HEK293 (cell line): Measurements from ENCODE around the gene MACROD1.

ENCODE experiments used
- CTCF ChIA-PET: fragments of 350-600 bp; formaldehyde crosslinking; extraction: SDS; loops from one replicate; lab custom pipeline; 2021; ENCODE audit warnings: antibody characterized with exemption; lab: Yijun Ruan, JAX
- POLR2A ChIA-PET: fragments of 300-600 bp; formaldehyde crosslinking; extraction: SDS; loops from one replicate; lab custom pipeline; 2020; ENCODE audit warnings: antibody characterized with exemption, inconsistent platforms; lab: Yijun Ruan, JAX
- H3K27ac ChIP-seq: fragments of 200-500 bp; sonication (Bioruptor generic); 2 replicates; pipeline ENCODE4 v1.5.1; 2014; ENCODE audit warnings: low read depth, low read length, control low read depth, inconsistent platforms; ENCODE audit errors: extremely low read depth
- H3K36me3 ChIP-seq, 2 experiments: fragments of 200-500 bp in 1 of 2; sonication (Bioruptor generic) in 1 of 2; 1 replicate in 1 of 2; 2 replicates in 1 of 2; pipeline ENCODE4 v1.5.1; 2014 to 2017; ENCODE audit warnings: inconsistent platforms in 2 of 2, low read length in 2 of 2; ENCODE audit not compliant: control insufficient read depth in 2 of 2, insufficient read depth in 1 of 2
- H3K4me1 ChIP-seq: fragments of 200-500 bp; sonication (Bioruptor generic); 2 replicates; pipeline ENCODE4 v1.5.1; 2014; ENCODE audit warnings: mild to moderate bottlenecking, low read length, inconsistent platforms; ENCODE audit not compliant: control insufficient read depth, insufficient read depth
- H3K4me3 ChIP-seq: 2 replicates; pipeline ENCODE4 v1.5.1; 2011; ENCODE audit warnings: low read depth, mild to moderate bottlenecking, control low read depth, low read length, moderate library complexity
- H3K9me3 ChIP-seq: fragments of 200-500 bp; sonication (Bioruptor generic); 2 replicates; pipeline ENCODE4 v1.5.1; 2014; ENCODE audit warnings: low read depth, low read length, inconsistent platforms; ENCODE audit not compliant: control insufficient read depth, insufficient read depth
- EGR2 ChIP-seq: fragments of 450-650 bp; formaldehyde crosslinking; IDR thresholded peaks from 2 replicates; pipeline ENCODE4 v1.5.1; 2016; ENCODE audit warnings: low read depth, missing biosample characterization, missing genetic modification characterization
- GLI4 ChIP-seq: fragments of 450-650 bp; formaldehyde crosslinking; IDR thresholded peaks from 2 replicates; pipeline ENCODE4 v1.5.1; 2016; ENCODE audit warnings: missing biosample characterization, missing genetic modification characterization
- GLIS1 ChIP-seq: fragments of 450-650 bp; formaldehyde crosslinking; IDR thresholded peaks from 2 replicates; pipeline ENCODE4 v1.5.1; 2016; ENCODE audit warnings: missing biosample characterization, missing genetic modification characterization
- IKZF3 ChIP-seq: fragments of 450-650 bp; IDR thresholded peaks from 2 replicates; pipeline ENCODE4 v1.5.0; 2018; ENCODE audit warnings: missing biosample characterization, mild to moderate bottlenecking, missing genetic modification characterization, moderate library complexity
- RBAK ChIP-seq: fragments of 450-650 bp; formaldehyde crosslinking; IDR thresholded peaks from 2 replicates; pipeline ENCODE4 v1.5.1; 2016; ENCODE audit warnings: missing biosample characterization, missing genetic modification characterization
- SALL2 ChIP-seq: fragments of 450-650 bp; formaldehyde crosslinking; IDR thresholded peaks from 2 replicates; pipeline ENCODE4 v1.5.0; 2017; ENCODE audit warnings: missing biosample characterization, mild to moderate bottlenecking, missing genetic modification characterization, borderline replicate concordance
- SCRT1 ChIP-seq: fragments of 450-650 bp; formaldehyde crosslinking; IDR thresholded peaks from 2 replicates; pipeline ENCODE4 v1.5.1; 2016; ENCODE audit warnings: missing biosample characterization, missing genetic modification characterization, borderline replicate concordance
- SETDB1 ChIP-seq: IDR thresholded peaks from one replicate; pipeline ENCODE4 v1.6.1; 2017; ENCODE audit warnings: mild to moderate bottlenecking, low read length, moderate library complexity, mixed read lengths; ENCODE audit not compliant: insufficient read length
- SP3 ChIP-seq: fragments of 450-650 bp; formaldehyde crosslinking; IDR thresholded peaks from 2 replicates; pipeline ENCODE4 v1.5.1; 2016; ENCODE audit warnings: missing biosample characterization, missing genetic modification characterization
- ZFHX2 ChIP-seq: fragments of 450-650 bp; formaldehyde crosslinking; conservative IDR thresholded peaks from 2 replicates; pipeline ENCODE4 v1.5.1; 2016; ENCODE audit warnings: missing biosample characterization, missing genetic modification characterization
- ZNF10 ChIP-seq: fragments of 450-650 bp; formaldehyde crosslinking; IDR thresholded peaks from 2 replicates; pipeline ENCODE4 v1.5.1; 2017; ENCODE audit warnings: missing biosample characterization, missing genetic modification characterization
- ZNF211 ChIP-seq: fragments of 450-650 bp; formaldehyde crosslinking; IDR thresholded peaks from 2 replicates; pipeline ENCODE4 v1.5.1; 2016; ENCODE audit warnings: low read depth, missing biosample characterization, missing genetic modification characterization
- ZNF24 ChIP-seq: fragments of 450-650 bp; formaldehyde crosslinking; IDR thresholded peaks from 2 replicates; pipeline ENCODE4 v1.5.1; 2016; ENCODE audit warnings: missing biosample characterization, missing genetic modification characterization
- ZNF391 ChIP-seq: fragments of 450-650 bp; formaldehyde crosslinking; IDR thresholded peaks from 2 replicates; pipeline ENCODE4 v1.5.1; 2016; ENCODE audit warnings: low read depth, missing biosample characterization, missing genetic modification characterization, borderline replicate concordance
- ZNF510 ChIP-seq: fragments of 450-650 bp; formaldehyde crosslinking; IDR thresholded peaks from 2 replicates; pipeline ENCODE4 v1.5.1; 2018; ENCODE audit warnings: mild to moderate bottlenecking, missing genetic modification characterization, missing biosample characterization; ENCODE audit not compliant: insufficient replicate concordance
- ZNF521 ChIP-seq: fragments of 450-650 bp; formaldehyde crosslinking; IDR thresholded peaks from 2 replicates; pipeline ENCODE4 v1.5.1; 2017; ENCODE audit warnings: missing biosample characterization, mild to moderate bottlenecking, missing genetic modification characterization
- ZNF555 ChIP-seq: fragments of 450-650 bp; formaldehyde crosslinking; conservative IDR thresholded peaks from 2 replicates; pipeline ENCODE4 v1.5.1; 2017; ENCODE audit warnings: missing biosample characterization, mild to moderate bottlenecking, missing genetic modification characterization, inconsistent platforms
- TF ChIP-seq, protein P1 (sequence below): fragments of 450-650 bp; formaldehyde crosslinking; IDR thresholded peaks from 2 replicates; pipeline ENCODE4 v1.5.1; 2017; ENCODE audit warnings: missing biosample characterization, missing genetic modification characterization
- TF ChIP-seq, protein P2 (sequence below): fragments of 450-650 bp; formaldehyde crosslinking; IDR thresholded peaks from 2 replicates; pipeline ENCODE4 v1.5.1; 2016; ENCODE audit warnings: missing biosample characterization, missing genetic modification characterization
- TF ChIP-seq, protein P3 (sequence below): fragments of 450-650 bp; formaldehyde crosslinking; IDR thresholded peaks from 2 replicates; pipeline ENCODE4 v1.5.1; 2016; ENCODE audit warnings: missing biosample characterization, missing genetic modification characterization, low read depth
- TF ChIP-seq, protein P4 (sequence below): fragments of 450-650 bp; formaldehyde crosslinking; IDR thresholded peaks from 2 replicates; pipeline ENCODE4 v1.5.1; 2017; ENCODE audit warnings: missing biosample characterization, missing genetic modification characterization
- TF ChIP-seq, protein P5 (sequence below): fragments of 450-650 bp; formaldehyde crosslinking; IDR thresholded peaks from 2 replicates; pipeline ENCODE4 v1.5.1; 2017; ENCODE audit warnings: missing biosample characterization, missing genetic modification characterization

The MACROD1 gene

DNA sequence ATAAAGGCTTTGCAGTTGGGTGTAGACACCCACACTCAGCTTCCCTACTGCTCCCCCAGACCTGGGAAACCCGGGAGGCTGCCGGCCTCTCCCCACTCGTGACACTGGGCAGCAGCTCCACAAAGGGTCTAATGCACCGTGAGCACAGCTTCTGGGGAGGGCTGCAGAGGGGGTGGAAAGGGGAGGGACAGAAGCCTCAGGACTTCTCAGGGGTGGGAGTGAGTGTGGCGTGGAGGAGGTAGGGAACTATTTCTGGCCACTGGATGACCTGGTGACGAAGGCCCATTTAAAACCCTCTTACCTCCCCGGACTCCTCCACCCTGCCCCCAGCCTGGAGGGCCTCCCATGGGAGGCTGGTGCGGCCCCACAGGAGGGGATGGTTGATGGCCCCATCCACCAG lies 56.6 kb downstream of the MACROD1 start:
- H3K4me1 ChIP-seq = no peaks in the 10 kb centered on the region
- H3K27ac ChIP-seq = no peak overlapping the region
- ChIA-PET CTCF (no interaction called here), POLR2A (no interaction called here)
- no peaks in the 10 kb centered on the region for H3K9me3 ChIP-seq
- no peak overlapping the region for H3K4me3 ChIP-seq
- no peaks in the 10 kb centered on the region for H3K36me3 ChIP-seq
- TF ChIP-seq ZFHX2 (tag by site-specific recombination) (peak; percentile 24), GLIS1 (tag by site-specific recombination) (peak; percentile 88), ZNF24 (tag by site-specific recombination) (no peak)
- TF ChIP-seq, protein P1, sequence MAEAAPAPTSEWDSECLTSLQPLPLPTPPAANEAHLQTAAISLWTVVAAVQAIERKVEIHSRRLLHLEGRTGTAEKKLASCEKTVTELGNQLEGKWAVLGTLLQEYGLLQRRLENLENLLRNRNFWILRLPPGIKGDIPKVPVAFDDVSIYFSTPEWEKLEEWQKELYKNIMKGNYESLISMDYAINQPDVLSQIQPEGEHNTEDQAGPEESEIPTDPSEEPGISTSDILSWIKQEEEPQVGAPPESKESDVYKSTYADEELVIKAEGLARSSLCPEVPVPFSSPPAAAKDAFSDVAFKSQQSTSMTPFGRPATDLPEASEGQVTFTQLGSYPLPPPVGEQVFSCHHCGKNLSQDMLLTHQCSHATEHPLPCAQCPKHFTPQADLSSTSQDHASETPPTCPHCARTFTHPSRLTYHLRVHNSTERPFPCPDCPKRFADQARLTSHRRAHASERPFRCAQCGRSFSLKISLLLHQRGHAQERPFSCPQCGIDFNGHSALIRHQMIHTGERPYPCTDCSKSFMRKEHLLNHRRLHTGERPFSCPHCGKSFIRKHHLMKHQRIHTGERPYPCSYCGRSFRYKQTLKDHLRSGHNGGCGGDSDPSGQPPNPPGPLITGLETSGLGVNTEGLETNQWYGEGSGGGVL (tag by site-specific recombination) = peak; percentile 27; the same call in 1 of the 2 replicates
- TF ChIP-seq, all 188 proteins: peak for 3

DNA sequence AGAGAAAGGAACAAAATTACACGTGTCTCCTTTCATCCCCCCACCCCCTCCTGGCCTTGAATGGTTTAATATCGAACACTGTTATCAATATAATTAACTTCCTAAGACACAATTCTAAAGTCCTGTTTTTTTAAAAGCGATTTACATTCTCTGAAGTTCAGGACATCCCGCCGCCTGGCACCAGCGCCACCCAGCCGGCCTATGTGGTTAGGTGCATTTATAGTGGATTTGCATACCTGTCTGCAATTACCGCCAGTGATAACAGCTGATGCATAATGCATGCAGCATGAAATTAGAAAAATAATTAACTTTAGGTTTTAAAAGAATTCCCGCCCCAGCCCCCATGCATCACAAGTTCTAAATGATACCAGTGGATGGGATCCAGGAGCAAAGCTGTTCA lies 58.6 kb downstream of the MACROD1 start:
- CTCF ChIA-PET = no interaction called here
- H3K4me3 ChIP-seq = no peak overlapping the region
- POLR2A ChIA-PET = no interaction called here
- no peaks in the 10 kb centered on the region for H3K36me3 ChIP-seq
- H3K27ac ChIP-seq = no peak overlapping the region
- H3K4me1 ChIP-seq = no peaks in the 10 kb centered on the region
- H3K9me3 ChIP-seq = no peaks in the 10 kb centered on the region
- TF ChIP-seq, protein P2, sequence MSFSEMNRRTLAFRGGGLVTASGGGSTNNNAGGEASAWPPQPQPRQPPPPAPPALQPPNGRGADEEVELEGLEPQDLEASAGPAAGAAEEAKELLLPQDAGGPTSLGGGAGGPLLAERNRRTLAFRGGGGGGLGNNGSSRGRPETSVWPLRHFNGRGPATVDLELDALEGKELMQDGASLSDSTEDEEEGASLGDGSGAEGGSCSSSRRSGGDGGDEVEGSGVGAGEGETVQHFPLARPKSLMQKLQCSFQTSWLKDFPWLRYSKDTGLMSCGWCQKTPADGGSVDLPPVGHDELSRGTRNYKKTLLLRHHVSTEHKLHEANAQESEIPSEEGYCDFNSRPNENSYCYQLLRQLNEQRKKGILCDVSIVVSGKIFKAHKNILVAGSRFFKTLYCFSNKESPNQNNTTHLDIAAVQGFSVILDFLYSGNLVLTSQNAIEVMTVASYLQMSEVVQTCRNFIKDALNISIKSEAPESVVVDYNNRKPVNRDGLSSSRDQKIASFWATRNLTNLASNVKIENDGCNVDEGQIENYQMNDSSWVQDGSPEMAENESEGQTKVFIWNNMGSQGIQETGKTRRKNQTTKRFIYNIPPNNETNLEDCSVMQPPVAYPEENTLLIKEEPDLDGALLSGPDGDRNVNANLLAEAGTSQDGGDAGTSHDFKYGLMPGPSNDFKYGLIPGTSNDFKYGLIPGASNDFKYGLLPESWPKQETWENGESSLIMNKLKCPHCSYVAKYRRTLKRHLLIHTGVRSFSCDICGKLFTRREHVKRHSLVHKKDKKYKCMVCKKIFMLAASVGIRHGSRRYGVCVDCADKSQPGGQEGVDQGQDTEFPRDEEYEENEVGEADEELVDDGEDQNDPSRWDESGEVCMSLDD (tag by site-specific recombination) = no peak
- TF ChIP-seq, protein P3, sequence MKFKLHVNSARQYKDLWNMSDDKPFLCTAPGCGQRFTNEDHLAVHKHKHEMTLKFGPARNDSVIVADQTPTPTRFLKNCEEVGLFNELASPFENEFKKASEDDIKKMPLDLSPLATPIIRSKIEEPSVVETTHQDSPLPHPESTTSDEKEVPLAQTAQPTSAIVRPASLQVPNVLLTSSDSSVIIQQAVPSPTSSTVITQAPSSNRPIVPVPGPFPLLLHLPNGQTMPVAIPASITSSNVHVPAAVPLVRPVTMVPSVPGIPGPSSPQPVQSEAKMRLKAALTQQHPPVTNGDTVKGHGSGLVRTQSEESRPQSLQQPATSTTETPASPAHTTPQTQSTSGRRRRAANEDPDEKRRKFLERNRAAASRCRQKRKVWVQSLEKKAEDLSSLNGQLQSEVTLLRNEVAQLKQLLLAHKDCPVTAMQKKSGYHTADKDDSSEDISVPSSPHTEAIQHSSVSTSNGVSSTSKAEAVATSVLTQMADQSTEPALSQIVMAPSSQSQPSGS (tag by site-specific recombination) = no peak
- no peak for TF ChIP-seq SALL2
- TF ChIP-seq SCRT1 (tag by site-specific recombination) = no peak
- no peak for TF ChIP-seq SETDB1
- no peak for TF ChIP-seq ZNF391 (tag by site-specific recombination)
- no peak for TF ChIP-seq SP3 (tag by site-specific recombination)
- TF ChIP-seq GLI4 (tag by site-specific recombination) = no peak

DNA sequence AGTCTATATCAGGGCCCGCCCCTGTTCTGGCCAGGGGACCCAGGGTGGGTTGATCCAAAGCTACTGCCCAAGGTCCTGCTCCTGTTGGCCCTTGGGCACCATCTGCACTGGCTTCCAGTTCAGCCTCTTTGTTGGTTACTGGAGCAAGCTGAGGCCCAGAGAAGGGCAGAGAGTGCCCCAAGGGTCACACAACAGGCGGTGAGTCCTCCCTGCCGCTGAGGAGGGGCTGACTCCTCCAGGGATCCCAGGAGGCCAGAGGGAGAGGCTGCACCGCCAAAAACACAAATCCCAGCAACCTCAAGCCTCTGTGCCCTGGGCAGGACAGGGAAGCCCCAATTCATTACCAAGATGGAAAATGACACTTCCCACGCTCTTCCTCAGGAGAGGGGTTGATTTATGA lies 61.3 kb downstream of the MACROD1 start:
- ChIA-PET POLR2A (no interaction called here), CTCF (no interaction called here)
- Histone ChIP-seq H3K36me3 (no peaks in the 10 kb centered on the region), H3K27ac (no peak overlapping the region), H3K4me3 (no peak overlapping the region), H3K4me1 (no peaks in the 10 kb centered on the region), H3K9me3 (no peaks in the 10 kb centered on the region)
- TF ChIP-seq IKZF3 (tag by site-specific recombination) (no peak), ZNF521 (tag by site-specific recombination) (no peak), EGR2 (no peak), ZNF510 (tag by site-specific recombination) (no peak), ZNF555 (no peak), ZNF10 (tag by site-specific recombination) (no peak), RBAK (tag by site-specific recombination) (no peak), ZNF211 (tag by site-specific recombination) (no peak)
- TF ChIP-seq, protein P4, sequence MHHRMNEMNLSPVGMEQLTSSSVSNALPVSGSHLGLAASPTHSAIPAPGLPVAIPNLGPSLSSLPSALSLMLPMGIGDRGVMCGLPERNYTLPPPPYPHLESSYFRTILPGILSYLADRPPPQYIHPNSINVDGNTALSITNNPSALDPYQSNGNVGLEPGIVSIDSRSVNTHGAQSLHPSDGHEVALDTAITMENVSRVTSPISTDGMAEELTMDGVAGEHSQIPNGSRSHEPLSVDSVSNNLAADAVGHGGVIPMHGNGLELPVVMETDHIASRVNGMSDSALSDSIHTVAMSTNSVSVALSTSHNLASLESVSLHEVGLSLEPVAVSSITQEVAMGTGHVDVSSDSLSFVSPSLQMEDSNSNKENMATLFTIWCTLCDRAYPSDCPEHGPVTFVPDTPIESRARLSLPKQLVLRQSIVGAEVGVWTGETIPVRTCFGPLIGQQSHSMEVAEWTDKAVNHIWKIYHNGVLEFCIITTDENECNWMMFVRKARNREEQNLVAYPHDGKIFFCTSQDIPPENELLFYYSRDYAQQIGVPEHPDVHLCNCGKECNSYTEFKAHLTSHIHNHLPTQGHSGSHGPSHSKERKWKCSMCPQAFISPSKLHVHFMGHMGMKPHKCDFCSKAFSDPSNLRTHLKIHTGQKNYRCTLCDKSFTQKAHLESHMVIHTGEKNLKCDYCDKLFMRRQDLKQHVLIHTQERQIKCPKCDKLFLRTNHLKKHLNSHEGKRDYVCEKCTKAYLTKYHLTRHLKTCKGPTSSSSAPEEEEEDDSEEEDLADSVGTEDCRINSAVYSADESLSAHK (tag by site-specific recombination) = no peak
- TF ChIP-seq, protein P5, sequence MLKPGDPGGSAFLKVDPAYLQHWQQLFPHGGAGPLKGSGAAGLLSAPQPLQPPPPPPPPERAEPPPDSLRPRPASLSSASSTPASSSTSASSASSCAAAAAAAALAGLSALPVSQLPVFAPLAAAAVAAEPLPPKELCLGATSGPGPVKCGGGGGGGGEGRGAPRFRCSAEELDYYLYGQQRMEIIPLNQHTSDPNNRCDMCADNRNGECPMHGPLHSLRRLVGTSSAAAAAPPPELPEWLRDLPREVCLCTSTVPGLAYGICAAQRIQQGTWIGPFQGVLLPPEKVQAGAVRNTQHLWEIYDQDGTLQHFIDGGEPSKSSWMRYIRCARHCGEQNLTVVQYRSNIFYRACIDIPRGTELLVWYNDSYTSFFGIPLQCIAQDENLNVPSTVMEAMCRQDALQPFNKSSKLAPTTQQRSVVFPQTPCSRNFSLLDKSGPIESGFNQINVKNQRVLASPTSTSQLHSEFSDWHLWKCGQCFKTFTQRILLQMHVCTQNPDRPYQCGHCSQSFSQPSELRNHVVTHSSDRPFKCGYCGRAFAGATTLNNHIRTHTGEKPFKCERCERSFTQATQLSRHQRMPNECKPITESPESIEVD (tag by site-specific recombination) = no peak
